Measurements from ENCODE around the gene ZNF485. TPM values are rescaled to one million over a fixed set of nuclear protein-coding genes. Genes with fewer than 3 reads are reported as not detected.
A peak's percentile ranks its signal among the peaks of the same experiment; 100 is the strongest.

Gene ZNF485
- total and polyA plus RNA-seq, 2 experiments from 2014 or later: 1.4 to 1.9 TPM

GRCh38 chr10:43649185-43649523, 42.9 kb downstream of the ZNF485 start:
- no peak for DNase-seq (ENCODE audit: low spot score)

DNA sequence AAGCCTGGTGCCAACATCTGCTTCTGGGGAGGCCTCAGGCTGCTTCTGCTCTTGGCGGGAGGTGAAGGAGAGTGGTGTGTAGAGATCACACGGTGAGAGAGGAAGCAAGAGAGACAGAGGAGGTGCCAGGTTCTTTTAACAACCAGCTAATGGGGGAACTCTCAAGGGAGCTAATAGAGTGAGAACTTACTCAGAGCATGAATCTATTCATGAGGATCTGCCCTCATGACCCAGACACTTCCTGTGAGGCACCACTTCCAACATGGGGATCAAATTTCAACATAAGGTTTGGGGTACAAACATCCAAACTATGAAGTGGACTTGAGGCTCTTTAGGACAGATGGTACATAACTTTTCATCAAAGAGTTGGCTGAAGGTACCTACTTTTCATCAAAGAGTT, 47.5 kb downstream of the ZNF485 start:
- Histone ChIP-seq H3K36me3 (replicated peaks; ENCODE audit: insufficient read depth, low read depth) (no peaks in the 10 kb centered on the region), H3K4me3 (no peak overlapping the region), H3K27ac (no peak overlapping the region), H2AFZ (no peak overlapping the region), H4K20me1 (ENCODE audit: insufficient read depth, poor library complexity, severe bottlenecking) (no peaks in the 10 kb centered on the region), H3K79me2 (no peaks in the 10 kb centered on the region), H3K4me1 (ENCODE audit: insufficient read depth) (peaks cover 8% of the 10 kb centered on the region), H3K9me2 (replicated peaks; ENCODE audit: insufficient read depth) (no peaks in the 10 kb centered on the region), H3K4me2 (no peak overlapping the region), H3K9me3 (ENCODE audit: low read depth) (no peaks in the 10 kb centered on the region), H3K27me3 (no peaks in the 10 kb centered on the region)
- no peak for DNase-seq (ENCODE audit: low spot score)
- TF ChIP-seq, protein P1, sequence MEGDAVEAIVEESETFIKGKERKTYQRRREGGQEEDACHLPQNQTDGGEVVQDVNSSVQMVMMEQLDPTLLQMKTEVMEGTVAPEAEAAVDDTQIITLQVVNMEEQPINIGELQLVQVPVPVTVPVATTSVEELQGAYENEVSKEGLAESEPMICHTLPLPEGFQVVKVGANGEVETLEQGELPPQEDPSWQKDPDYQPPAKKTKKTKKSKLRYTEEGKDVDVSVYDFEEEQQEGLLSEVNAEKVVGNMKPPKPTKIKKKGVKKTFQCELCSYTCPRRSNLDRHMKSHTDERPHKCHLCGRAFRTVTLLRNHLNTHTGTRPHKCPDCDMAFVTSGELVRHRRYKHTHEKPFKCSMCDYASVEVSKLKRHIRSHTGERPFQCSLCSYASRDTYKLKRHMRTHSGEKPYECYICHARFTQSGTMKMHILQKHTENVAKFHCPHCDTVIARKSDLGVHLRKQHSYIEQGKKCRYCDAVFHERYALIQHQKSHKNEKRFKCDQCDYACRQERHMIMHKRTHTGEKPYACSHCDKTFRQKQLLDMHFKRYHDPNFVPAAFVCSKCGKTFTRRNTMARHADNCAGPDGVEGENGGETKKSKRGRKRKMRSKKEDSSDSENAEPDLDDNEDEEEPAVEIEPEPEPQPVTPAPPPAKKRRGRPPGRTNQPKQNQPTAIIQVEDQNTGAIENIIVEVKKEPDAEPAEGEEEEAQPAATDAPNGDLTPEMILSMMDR (IDR thresholded peaks at IDR 0.05; ENCODE audit: poor library complexity): no peak
- TF ChIP-seq EZH2phosphoT487 (IDR thresholded peaks at IDR 0.05; ENCODE audit: low read depth, severe bottlenecking, unreplicated experiment) (no peak), EZH2 (IDR thresholded peaks at IDR 0.05; ENCODE audit: borderline replicate concordance) (no peak)
- 49% methylated on average over 2 of the region's 2 CpGs for WGBS (ENCODE audit: low lambda C conversion rate, missing lambda C conversion rate)

More at GRCh38 chr10:43649185-43649523, 42.9 kb downstream of the ZNF485 start:
- Histone ChIP-seq H3K9me3 (ENCODE audit: low read depth) (peaks cover 33% of the 10 kb centered on the region), H4K20me1 (ENCODE audit: insufficient read depth, poor library complexity, severe bottlenecking) (no peaks in the 10 kb centered on the region), H3K9me2 (replicated peaks; ENCODE audit: insufficient read depth) (no peaks in the 10 kb centered on the region), H3K4me3 (peak overlapping the region; percentile 86), H3K79me2 (peaks cover 12% of the 10 kb centered on the region), H3K27me3 (no peaks in the 10 kb centered on the region), H3K4me2 (peak overlapping the region; percentile 92), H3K36me3 (replicated peaks; ENCODE audit: insufficient read depth, low read depth) (peaks cover 6% of the 10 kb centered on the region), H3K4me1 (ENCODE audit: insufficient read depth) (peaks cover 8% of the 10 kb centered on the region), H2AFZ (peak overlapping the region; percentile 98), H3K27ac (peak overlapping the region; percentile 78)
- TF ChIP-seq EZH2phosphoT487 (IDR thresholded peaks at IDR 0.05; ENCODE audit: low read depth, severe bottlenecking, unreplicated experiment): no peak
- TF ChIP-seq EZH2 (IDR thresholded peaks at IDR 0.05; ENCODE audit: borderline replicate concordance): no peak
- 25% methylated on average over 14 of the region's 14 CpGs for WGBS (ENCODE audit: low lambda C conversion rate, missing lambda C conversion rate)

DNA sequence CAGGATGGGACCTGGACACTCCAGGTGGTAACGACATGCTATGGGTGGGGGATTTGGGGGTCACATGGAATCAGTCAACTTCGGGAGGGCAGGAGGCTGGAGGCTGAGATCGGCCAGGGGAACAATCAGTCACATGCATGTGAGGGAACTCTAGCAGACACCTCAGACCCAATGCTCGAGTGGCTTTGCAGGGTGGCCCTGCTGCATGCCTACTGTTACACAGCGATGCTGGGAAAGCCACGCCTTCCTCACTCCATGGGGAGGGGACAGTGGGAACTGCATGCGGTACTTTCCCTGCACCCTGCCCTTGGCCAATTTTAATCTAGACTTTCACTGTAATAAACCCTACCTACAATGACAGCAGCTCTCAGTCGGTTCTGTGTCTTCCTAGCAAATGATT, 49.1 kb downstream of the ZNF485 start:
- TF ChIP-seq EZH2 (IDR thresholded peaks at IDR 0.05; ENCODE audit: borderline replicate concordance) (no peak), EZH2phosphoT487 (IDR thresholded peaks at IDR 0.05; ENCODE audit: low read depth, severe bottlenecking, unreplicated experiment) (no peak)
- TF ChIP-seq, protein P1 (IDR thresholded peaks at IDR 0.05; ENCODE audit: poor library complexity): no peak

GRCh38 chr10:43658227-43658626, 52.0 kb downstream of the ZNF485 start:
- 82% methylated on average over 8 of the region's 8 CpGs for WGBS (ENCODE audit: low lambda C conversion rate, missing lambda C conversion rate)
- no peak for TF ChIP-seq EZH2 (IDR thresholded peaks at IDR 0.05; ENCODE audit: borderline replicate concordance)
- TF ChIP-seq, protein P1 (IDR thresholded peaks at IDR 0.05; ENCODE audit: poor library complexity): no peak
- TF ChIP-seq EZH2phosphoT487 (IDR thresholded peaks at IDR 0.05; ENCODE audit: low read depth, severe bottlenecking, unreplicated experiment): no peak
- H3K9me3 ChIP-seq (ENCODE audit: low read depth): no peaks in the 10 kb centered on the region

More for the DNA sequence above, 49.1 kb downstream of the ZNF485 start:
- WGBS (ENCODE audit: low lambda C conversion rate, missing lambda C conversion rate): 88% methylated on average over 8 of the region's 8 CpGs
- Histone ChIP-seq H3K4me3 (no peak overlapping the region), H4K20me1 (ENCODE audit: insufficient read depth, poor library complexity, severe bottlenecking) (no peaks in the 10 kb centered on the region), H2AFZ (no peak overlapping the region), H3K4me2 (no peak overlapping the region), H3K27ac (no peak overlapping the region), H3K9me3 (ENCODE audit: low read depth) (no peaks in the 10 kb centered on the region), H3K27me3 (no peaks in the 10 kb centered on the region), H3K4me1 (ENCODE audit: insufficient read depth) (no peaks in the 10 kb centered on the region), H3K79me2 (no peaks in the 10 kb centered on the region), H3K36me3 (replicated peaks; ENCODE audit: insufficient read depth, low read depth) (no peaks in the 10 kb centered on the region), H3K9me2 (replicated peaks; ENCODE audit: insufficient read depth) (no peaks in the 10 kb centered on the region)
- no peak for DNase-seq (ENCODE audit: low spot score)

More at GRCh38 chr10:43658227-43658626, 52.0 kb downstream of the ZNF485 start:
- no peak overlapping the region for H3K4me3 ChIP-seq
- no peak for DNase-seq (ENCODE audit: low spot score)
- H4K20me1 ChIP-seq (ENCODE audit: insufficient read depth, poor library complexity, severe bottlenecking): no peaks in the 10 kb centered on the region
- H3K36me3 ChIP-seq (replicated peaks; ENCODE audit: insufficient read depth, low read depth): no peaks in the 10 kb centered on the region
- H3K9me2 ChIP-seq (replicated peaks; ENCODE audit: insufficient read depth): no peaks in the 10 kb centered on the region
- no peaks in the 10 kb centered on the region for H3K79me2 ChIP-seq
- no peak overlapping the region for H2AFZ ChIP-seq
- H3K27me3 ChIP-seq: no peaks in the 10 kb centered on the region
- no peak overlapping the region for H3K27ac ChIP-seq
- no peak overlapping the region for H3K4me2 ChIP-seq
- no peaks in the 10 kb centered on the region for H3K4me1 ChIP-seq (ENCODE audit: insufficient read depth)
